ENCODE data around the gene ANKRD31.

ANKRD31 gene

DNA sequence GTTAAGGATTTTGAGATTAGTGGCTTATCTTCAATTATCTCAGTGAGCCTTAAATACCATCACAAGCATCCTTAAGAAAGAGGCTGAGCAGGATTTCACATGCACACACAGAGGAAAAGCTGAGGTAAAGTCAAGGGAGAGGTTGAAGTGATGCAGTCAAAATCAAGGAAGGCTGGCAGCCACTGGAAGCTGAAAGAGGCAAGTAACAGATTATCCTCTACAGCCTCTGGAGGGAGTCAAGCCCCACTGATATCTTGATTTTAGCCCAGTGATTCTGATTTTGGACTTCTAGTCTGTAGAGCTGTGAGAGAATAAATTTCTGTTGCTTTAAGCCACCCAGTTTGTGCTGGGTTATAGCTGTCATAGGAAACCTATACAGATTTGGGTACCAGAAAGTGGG lies 80.1 kb downstream of the ANKRD31 start:
- TF ChIP-seq, protein P1, sequence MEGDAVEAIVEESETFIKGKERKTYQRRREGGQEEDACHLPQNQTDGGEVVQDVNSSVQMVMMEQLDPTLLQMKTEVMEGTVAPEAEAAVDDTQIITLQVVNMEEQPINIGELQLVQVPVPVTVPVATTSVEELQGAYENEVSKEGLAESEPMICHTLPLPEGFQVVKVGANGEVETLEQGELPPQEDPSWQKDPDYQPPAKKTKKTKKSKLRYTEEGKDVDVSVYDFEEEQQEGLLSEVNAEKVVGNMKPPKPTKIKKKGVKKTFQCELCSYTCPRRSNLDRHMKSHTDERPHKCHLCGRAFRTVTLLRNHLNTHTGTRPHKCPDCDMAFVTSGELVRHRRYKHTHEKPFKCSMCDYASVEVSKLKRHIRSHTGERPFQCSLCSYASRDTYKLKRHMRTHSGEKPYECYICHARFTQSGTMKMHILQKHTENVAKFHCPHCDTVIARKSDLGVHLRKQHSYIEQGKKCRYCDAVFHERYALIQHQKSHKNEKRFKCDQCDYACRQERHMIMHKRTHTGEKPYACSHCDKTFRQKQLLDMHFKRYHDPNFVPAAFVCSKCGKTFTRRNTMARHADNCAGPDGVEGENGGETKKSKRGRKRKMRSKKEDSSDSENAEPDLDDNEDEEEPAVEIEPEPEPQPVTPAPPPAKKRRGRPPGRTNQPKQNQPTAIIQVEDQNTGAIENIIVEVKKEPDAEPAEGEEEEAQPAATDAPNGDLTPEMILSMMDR (IDR thresholded peaks at IDR 0.05) = no peak
- no peaks in the 10 kb centered on the region for H3K4me1 ChIP-seq
- H3K9me3 ChIP-seq = peaks cover 6 to 10% (median 8%) of the 10 kb centered on the region in 3 donors
- intact Hi-C loops (cut with DNase I; ENCODE audit: low total_unique reads) = no loop called here
- DNase-seq = no peak
- H3K36me3 ChIP-seq = no peaks in the 10 kb centered on the region
- no peak overlapping the region for H3K4me3 ChIP-seq
- no peaks in the 10 kb centered on the region for H3K27me3 ChIP-seq
- no peak overlapping the region for H3K27ac ChIP-seq

- H3K4me1 ChIP-seq = no peaks in the 10 kb centered on the region
- H3K9me3 ChIP-seq = no peaks in the 10 kb centered on the region
- TF ChIP-seq, protein P1 (IDR thresholded peaks at IDR 0.05) = no peak
- no peak overlapping the region for H3K4me3 ChIP-seq
- no peak for DNase-seq
- no peaks in the 10 kb centered on the region for H3K27me3 ChIP-seq
- intact Hi-C loops (cut with DNase I; ENCODE audit: low total_unique reads) = no loop called here
- no peaks in the 10 kb centered on the region for H3K36me3 ChIP-seq
- H3K27ac ChIP-seq = no peak overlapping the region
Observed at GRCh38 chr5:75152860-75153259, 83.8 kb downstream of the ANKRD31 start.

DNA sequence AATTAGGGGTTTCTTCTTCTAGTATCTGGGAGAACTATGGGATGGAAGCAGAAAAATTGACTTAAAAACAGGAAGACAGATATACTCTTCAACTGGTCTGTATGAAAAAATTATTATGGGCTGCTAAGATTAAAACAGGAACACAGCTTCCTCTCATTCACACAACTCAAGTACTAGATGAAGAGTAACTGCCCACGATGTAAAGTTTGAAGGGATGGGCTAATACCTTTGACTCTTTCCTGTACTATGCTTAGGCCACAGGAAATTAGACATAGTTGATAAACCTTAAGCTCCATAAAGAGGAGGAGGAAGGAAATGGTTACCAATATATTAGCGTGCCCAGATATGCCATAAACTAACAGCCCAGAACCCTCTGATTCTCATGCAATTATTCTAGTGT lies 88.6 kb downstream of the ANKRD31 start:
- H3K9me3 ChIP-seq = no peaks in the 10 kb centered on the region
- H3K4me1 ChIP-seq = no peaks in the 10 kb centered on the region
- no peak overlapping the region for H3K4me3 ChIP-seq
- no peaks in the 10 kb centered on the region for H3K36me3 ChIP-seq
- intact Hi-C loops (cut with DNase I; ENCODE audit: low total_unique reads) = no loop called here
- TF ChIP-seq, protein P1 (IDR thresholded peaks at IDR 0.05) = no peak
- no peak overlapping the region for H3K27ac ChIP-seq
- DNase-seq = no peak
- no peaks in the 10 kb centered on the region for H3K27me3 ChIP-seq

DNA sequence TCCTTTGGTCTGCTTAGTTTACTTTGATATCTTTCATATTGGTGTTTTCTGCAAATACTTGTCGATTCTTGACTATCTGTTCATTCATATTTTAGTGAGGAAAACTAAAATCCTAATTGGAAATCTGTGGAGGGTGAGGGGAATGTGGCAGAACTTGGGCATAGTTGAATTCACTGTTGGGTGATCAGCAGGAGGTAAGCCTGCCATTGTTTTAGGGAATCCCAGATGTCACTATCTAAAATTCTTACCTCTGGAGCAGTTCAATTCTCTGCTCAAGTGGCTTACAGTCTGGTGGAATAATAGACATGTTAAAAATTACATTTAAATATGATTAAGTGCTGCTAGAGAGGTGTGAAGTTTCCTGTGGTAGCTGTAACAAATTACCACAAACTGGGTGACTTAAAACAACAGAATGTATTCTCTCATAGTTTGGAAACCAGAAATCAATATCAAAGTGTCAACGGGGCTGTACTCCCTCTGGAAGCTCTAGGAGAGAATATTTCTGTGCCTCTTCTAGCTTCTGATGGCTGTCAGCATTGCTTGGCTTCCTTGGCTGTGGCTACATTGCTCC lies 94.0 kb downstream of the ANKRD31 start:
- TF ChIP-seq, protein P1 (IDR thresholded peaks at IDR 0.05) = no peak
- intact Hi-C loops (cut with DNase I; ENCODE audit: low total_unique reads) = no loop called here
- no peak for DNase-seq
- Histone ChIP-seq H3K4me3 (no peak overlapping the region), H3K9me3 (no peaks in the 10 kb centered on the region), H3K27ac (no peak overlapping the region), H3K4me1 (no peaks in the 10 kb centered on the region), H3K27me3 (no peaks in the 10 kb centered on the region), H3K36me3 (no peaks in the 10 kb centered on the region)

GRCh38 chr5:75140277-75140676 lies 96.4 kb downstream of the ANKRD31 start:
- H3K27ac ChIP-seq = no peak overlapping the region
- intact Hi-C loops (cut with DNase I; ENCODE audit: low total_unique reads) = no loop called here
- H3K27me3 ChIP-seq = no peaks in the 10 kb centered on the region
- H3K4me3 ChIP-seq = no peak overlapping the region
- no peaks in the 10 kb centered on the region for H3K4me1 ChIP-seq
- no peak for DNase-seq
- no peaks in the 10 kb centered on the region for H3K36me3 ChIP-seq
- TF ChIP-seq, protein P1 (IDR thresholded peaks at IDR 0.05) = no peak
- no peaks in the 10 kb centered on the region for H3K9me3 ChIP-seq

DNA sequence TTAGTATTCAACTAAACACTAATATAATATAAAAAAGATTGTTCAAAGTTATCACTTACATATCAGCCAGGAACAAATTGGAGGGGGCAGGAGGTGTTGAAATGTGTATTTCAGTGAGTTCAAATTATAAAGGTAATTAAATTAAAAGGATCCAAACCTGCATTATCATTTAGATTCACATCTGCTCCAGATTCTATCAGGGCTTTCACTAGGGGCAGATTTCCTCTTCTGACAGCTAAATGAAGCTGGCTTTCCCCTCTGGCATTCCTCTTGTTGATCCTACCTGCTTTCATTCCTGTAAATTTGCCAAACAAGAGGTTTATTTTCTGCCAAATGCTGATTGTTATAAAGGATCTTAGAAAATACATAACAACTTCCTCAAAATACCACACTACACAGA lies 98.0 kb downstream of the ANKRD31 start:
- H3K27me3 ChIP-seq = no peaks in the 10 kb centered on the region
- no peaks in the 10 kb centered on the region for H3K36me3 ChIP-seq
- intact Hi-C loops (cut with DNase I; ENCODE audit: low total_unique reads) = no loop called here
- TF ChIP-seq, protein P1 (IDR thresholded peaks at IDR 0.05) = no peak
- no peak overlapping the region for H3K27ac ChIP-seq
- H3K9me3 ChIP-seq = no peaks in the 10 kb centered on the region
- DNase-seq = no peak
- no peak overlapping the region for H3K4me3 ChIP-seq
- no peaks in the 10 kb centered on the region for H3K4me1 ChIP-seq
